Type B pancreatic cell (in vitro differentiated cells): ENCODE results near the gene TTC24. TPM values are rescaled to one million over a fixed set of nuclear protein-coding genes. Genes with fewer than 3 reads are reported as not detected.

Experiments used
- DNase-seq: peaks from one replicate; pipeline ENCODE4 v3.0.0; 2021; ENCODE audit warnings: mixed read lengths; ENCODE audit not compliant: unreplicated experiment; ENCODE audit errors: extremely low spot score
- H3K27ac Mint-ChIP-seq: 2 replicates; pipeline ENCODE4 v1.8.0; 2021; ENCODE audit warnings: mild to moderate bottlenecking, mixed read lengths
- H3K27me3 Mint-ChIP-seq: 2 replicates; pipeline ENCODE4 v1.8.0; 2021; ENCODE audit warnings: mixed read lengths
- H3K36me3 Mint-ChIP-seq: 2 replicates; pipeline ENCODE4 v1.8.0; 2021; ENCODE audit warnings: mixed read lengths
- H3K4me1 Mint-ChIP-seq: one replicate; pipeline ENCODE4 v1.8.0; 2021; ENCODE audit warnings: mixed read lengths; ENCODE audit not compliant: unreplicated experiment
- H3K4me3 Mint-ChIP-seq: 2 replicates; pipeline ENCODE4 v1.8.0; 2021; ENCODE audit warnings: mild to moderate bottlenecking, mixed read lengths
- H3K9me3 Mint-ChIP-seq: 2 replicates; pipeline ENCODE4 v1.8.0; 2021; ENCODE audit warnings: mixed read lengths
- total RNA-seq: library from RNA; stranded (reverse); gene quantifications from 2 replicates; pipeline ENCODE4 v1.2.1, GENCODE V29; 2021; ENCODE audit warnings: low replicate concordance
- TF ChIP-seq, protein P1 (sequence below): fragments of 200-600 bp; sonication (generic); conservative IDR thresholded peaks from 2 replicates; pipeline ENCODE4 v1.5.0; 2021; ENCODE audit warnings: antibody characterized with exemption, mild to moderate bottlenecking

The TTC24 gene
- total RNA-seq, 1 donor from 2014 or later = not detected

DNA sequence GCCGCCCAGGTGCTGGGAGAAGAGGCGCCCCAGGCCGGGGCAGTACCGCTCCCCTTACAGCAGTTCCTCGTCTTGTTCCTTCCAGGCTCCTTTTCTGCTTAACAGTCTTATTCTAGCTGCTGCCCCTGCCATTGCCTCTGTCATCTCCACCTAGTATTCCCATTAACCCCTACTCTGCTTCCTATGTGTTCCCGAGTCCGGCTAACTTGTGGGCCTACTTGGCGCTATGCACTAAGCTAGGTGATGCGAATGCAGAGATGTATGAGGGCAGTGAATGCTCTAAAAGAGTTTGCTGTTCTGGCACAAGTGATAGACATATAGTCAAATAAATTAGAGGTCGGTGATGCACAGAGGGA, 6.9 kb upstream of the TTC24 start:
- no peaks in the 10 kb centered on the region for H3K9me3 Mint-ChIP-seq
- H3K36me3 Mint-ChIP-seq = peaks cover 4% of the 10 kb centered on the region
- H3K27me3 Mint-ChIP-seq = peaks cover 14% of the 10 kb centered on the region
- peaks cover 22% of the 10 kb centered on the region for H3K4me1 Mint-ChIP-seq
- TF ChIP-seq, protein P1, sequence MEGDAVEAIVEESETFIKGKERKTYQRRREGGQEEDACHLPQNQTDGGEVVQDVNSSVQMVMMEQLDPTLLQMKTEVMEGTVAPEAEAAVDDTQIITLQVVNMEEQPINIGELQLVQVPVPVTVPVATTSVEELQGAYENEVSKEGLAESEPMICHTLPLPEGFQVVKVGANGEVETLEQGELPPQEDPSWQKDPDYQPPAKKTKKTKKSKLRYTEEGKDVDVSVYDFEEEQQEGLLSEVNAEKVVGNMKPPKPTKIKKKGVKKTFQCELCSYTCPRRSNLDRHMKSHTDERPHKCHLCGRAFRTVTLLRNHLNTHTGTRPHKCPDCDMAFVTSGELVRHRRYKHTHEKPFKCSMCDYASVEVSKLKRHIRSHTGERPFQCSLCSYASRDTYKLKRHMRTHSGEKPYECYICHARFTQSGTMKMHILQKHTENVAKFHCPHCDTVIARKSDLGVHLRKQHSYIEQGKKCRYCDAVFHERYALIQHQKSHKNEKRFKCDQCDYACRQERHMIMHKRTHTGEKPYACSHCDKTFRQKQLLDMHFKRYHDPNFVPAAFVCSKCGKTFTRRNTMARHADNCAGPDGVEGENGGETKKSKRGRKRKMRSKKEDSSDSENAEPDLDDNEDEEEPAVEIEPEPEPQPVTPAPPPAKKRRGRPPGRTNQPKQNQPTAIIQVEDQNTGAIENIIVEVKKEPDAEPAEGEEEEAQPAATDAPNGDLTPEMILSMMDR = no peak
- DNase-seq = no peak
- H3K4me3 Mint-ChIP-seq = peak overlapping the region; percentile 99
- peak overlapping the region; percentile 89 for H3K27ac Mint-ChIP-seq

DNA sequence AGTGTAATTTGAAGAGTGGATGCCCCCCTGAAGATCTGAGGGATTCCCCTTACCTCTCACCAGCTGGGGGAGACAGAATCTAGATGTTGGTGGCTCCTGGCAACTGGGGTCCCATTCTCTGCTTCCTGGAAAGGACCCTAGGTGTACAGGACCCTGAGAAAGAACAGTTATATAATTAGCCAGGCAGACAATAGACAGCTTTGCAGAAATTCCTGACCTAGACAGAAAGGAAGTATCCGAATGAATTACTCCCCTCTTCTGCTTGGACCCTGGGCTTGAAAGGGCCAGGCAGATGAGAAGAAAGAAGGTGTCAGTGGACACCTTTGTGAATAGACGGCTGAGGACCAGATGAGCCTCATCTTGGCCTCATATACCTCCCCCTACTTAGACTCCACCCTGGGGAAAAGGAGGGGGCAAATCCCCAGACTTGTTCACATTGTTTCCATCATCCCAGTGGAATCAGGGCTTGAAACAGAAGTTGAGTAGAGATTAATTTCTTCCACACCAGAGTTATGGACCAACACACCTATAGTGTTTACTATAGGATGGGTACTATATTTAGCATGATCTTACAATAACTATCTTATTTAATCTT, 5.4 kb upstream of the TTC24 start:
- H3K4me1 Mint-ChIP-seq = peaks cover 28% of the 10 kb centered on the region
- no peaks in the 10 kb centered on the region for H3K9me3 Mint-ChIP-seq
- no peak for DNase-seq
- H3K27me3 Mint-ChIP-seq = peaks cover 14% of the 10 kb centered on the region
- TF ChIP-seq, protein P1 = no peak
- H3K36me3 Mint-ChIP-seq = peaks cover 3% of the 10 kb centered on the region
- no peak overlapping the region for H3K27ac Mint-ChIP-seq
- no peak overlapping the region for H3K4me3 Mint-ChIP-seq

DNA sequence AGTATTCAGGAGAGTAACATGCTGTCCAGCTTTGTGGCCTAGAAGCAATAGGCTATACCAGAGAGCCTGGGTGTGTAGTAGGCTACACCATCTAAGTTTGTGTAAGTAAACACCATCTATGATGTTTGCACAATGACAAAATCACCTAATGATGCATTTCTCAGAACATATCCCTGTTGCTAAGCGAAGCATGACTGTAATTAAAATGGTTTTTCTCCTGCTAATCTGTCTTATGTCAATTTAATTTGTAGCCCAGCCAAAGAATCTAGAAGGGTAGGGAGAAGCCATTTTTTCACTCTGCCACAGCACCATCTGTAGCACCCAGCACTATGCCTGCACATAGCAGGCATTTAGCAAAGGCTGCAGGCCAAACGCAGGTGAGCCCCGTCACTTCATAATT, 2.0 kb upstream of the TTC24 start:
- peaks cover 10% of the 10 kb centered on the region for H3K4me1 Mint-ChIP-seq
- H3K4me3 Mint-ChIP-seq = no peak overlapping the region
- H3K9me3 Mint-ChIP-seq = no peaks in the 10 kb centered on the region
- TF ChIP-seq, protein P1 = no peak
- DNase-seq = no peak
- no peak overlapping the region for H3K27ac Mint-ChIP-seq
- peaks cover 18% of the 10 kb centered on the region for H3K27me3 Mint-ChIP-seq
- H3K36me3 Mint-ChIP-seq = no peaks in the 10 kb centered on the region

DNA sequence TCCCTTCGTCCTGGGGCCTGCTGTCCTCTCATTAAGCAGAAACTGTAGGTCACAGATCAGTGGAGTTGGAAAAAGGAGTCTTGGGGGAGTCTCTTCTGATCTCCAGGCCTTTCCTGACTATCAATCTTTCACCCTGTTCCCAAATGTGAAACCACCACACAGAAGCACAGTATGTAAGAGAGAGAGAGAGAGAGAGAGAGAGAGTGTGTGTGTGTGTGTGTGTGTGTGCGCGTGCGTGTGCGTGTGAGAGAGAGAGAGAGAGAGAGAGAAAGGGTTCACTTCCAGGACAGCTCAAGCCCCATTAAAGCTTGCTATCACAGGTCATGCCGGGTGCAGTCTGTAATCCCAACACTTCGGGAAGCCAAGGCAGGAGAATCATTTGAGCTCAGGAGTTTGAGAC, 1.5 kb upstream of the TTC24 start:
- DNase-seq = no peak
- H3K4me1 Mint-ChIP-seq = peaks cover 9% of the 10 kb centered on the region
- H3K36me3 Mint-ChIP-seq = no peaks in the 10 kb centered on the region
- peak overlapping the region; percentile 42 for H3K27ac Mint-ChIP-seq
- TF ChIP-seq, protein P1 = no peak
- no peaks in the 10 kb centered on the region for H3K9me3 Mint-ChIP-seq
- H3K4me3 Mint-ChIP-seq = peak overlapping the region; percentile 20
- H3K27me3 Mint-ChIP-seq = peaks cover 18% of the 10 kb centered on the region

DNA sequence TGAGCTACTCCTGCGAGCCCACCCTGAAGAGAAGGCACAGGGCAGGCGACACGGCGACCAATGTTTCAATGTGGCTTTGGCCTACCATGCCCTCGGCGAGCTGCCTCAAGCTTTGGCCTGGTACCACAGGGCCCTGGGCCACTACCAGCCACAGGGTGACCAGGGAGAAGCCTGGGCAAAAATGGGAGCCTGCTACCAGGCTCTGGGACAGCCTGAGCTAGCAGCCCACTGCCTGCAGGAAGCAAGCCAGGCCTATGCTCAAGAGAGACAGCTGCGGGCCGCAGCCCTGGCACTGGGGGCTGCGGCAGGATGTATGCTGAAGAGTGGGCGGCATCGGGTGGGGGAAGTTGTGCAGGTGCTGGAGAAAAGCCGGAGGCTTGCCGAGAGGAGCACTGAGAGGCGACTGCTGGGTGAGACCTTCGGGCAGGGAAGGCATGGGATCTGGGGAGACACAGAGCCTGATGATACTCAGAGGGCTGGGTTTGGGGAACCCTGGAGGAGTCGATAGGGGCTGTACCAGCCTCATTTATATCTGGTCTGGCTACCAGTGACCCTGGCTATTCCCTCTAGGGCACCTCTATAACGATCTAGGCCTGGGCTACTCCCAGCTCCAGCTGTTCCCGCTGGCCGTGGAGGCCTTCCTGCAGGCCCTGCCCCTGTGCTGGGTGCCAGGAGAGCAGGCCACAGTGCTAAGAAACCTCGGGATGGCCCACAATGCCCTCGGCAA, 2.3 kb downstream of the TTC24 start:
- Mint-ChIP-seq H3K36me3 (no peaks in the 10 kb centered on the region), H3K9me3 (no peaks in the 10 kb centered on the region), H3K27ac (no peak overlapping the region), H3K4me1 (peaks cover 13% of the 10 kb centered on the region), H3K4me3 (no peak overlapping the region), H3K27me3 (peaks cover 14% of the 10 kb centered on the region)
- TF ChIP-seq, protein P1 = no peak
- DNase-seq = no peak
